K562 (cell line): ENCODE results near the gene IFT122. TPM values are rescaled to one million over a fixed set of nuclear protein-coding genes. Genes with fewer than 3 reads are reported as not detected.

Source experiments
- ATF1 ChIP-seq, 2 experiments: fragments of 450-650 bp in 1 of 2; IDR thresholded peaks; 2 replicates each; pipeline ENCODE4 v1.6.1; 2016; ENCODE audit warnings: missing compliant biosample characterization in 1 of 2, missing genetic modification characterization in 1 of 2
- FOXJ3 ChIP-seq: sonication (generic); formaldehyde crosslinking; IDR thresholded peaks from 2 replicates; pipeline ENCODE4 v1.4.0; 2020; ENCODE audit warnings: mild to moderate bottlenecking, missing genetic modification reagents
- FUS ChIP-seq: fragments of 200-400 bp; formaldehyde crosslinking; optimal IDR thresholded peaks from 2 replicates; pipeline ENCODE3; 2017; ENCODE audit warnings: low read depth, low read length
- KDM5B ChIP-seq: fragments of 200-600 bp; sonication (generic); IDR thresholded peaks from 2 replicates; pipeline ENCODE4 v1.6.1; 2012; ENCODE audit warnings: low read depth, mild to moderate bottlenecking, moderate library complexity, low read length, control low read depth, inconsistent platforms; ENCODE audit not compliant: insufficient replicate concordance
- MYBL2 ChIP-seq, 2 experiments: fragments of 450-650 bp in 1 of 2; sonication (generic) in 1 of 2; formaldehyde crosslinking in 1 of 2; IDR thresholded peaks; 2 replicates each; pipeline versions ENCODE4 v1.6.1 to v1.8.1; 2017 to 2022; ENCODE audit warnings: borderline replicate concordance in 1 of 2, inconsistent platforms in 1 of 2, low read depth in 1 of 2, mild to moderate bottlenecking in 1 of 2, missing genetic modification reagents in 1 of 2, moderate library complexity in 1 of 2
- RBFOX2 ChIP-seq: fragments of 200-400 bp; formaldehyde crosslinking; IDR thresholded peaks from 2 replicates; pipeline ENCODE4 v1.6.1; 2017; ENCODE audit warnings: low read depth, mild to moderate bottlenecking, low read length, moderate library complexity
- SMAD4 ChIP-seq: fragments of 250-450 bp; sonication (Bioruptor Pico); conservative IDR thresholded peaks from 2 replicates; pipeline ENCODE4 v1.8.0; 2021; ENCODE audit warnings: inconsistent platforms, mild to moderate bottlenecking, moderate library complexity
- SOX6 ChIP-seq: fragments of 450-650 bp; IDR thresholded peaks from 2 replicates; pipeline ENCODE4 v1.6.1; 2014; ENCODE audit warnings: mild to moderate bottlenecking
- SUPT5H ChIP-seq: fragments of 450-650 bp; IDR thresholded peaks from 2 replicates; pipeline ENCODE4 v1.6.1; 2016
- TAF1 ChIP-seq: IDR thresholded peaks from 2 replicates; pipeline ENCODE4 v1.6.1; 2011; ENCODE audit warnings: mild to moderate bottlenecking, low read length, moderate library complexity; ENCODE audit not compliant: insufficient read depth, control insufficient read depth, severe bottlenecking; ENCODE audit errors: extremely low read depth
- XRCC5 ChIP-seq: fragments of 200-400 bp; formaldehyde crosslinking; IDR thresholded peaks from 2 replicates; pipeline ENCODE4 v1.6.1; 2017; ENCODE audit warnings: low read depth, mild to moderate bottlenecking, low read length
- YY1 ChIP-seq, 3 experiments: IDR thresholded peaks; 2 replicates each; pipeline ENCODE4 v1.6.1; 2011; ENCODE audit warnings: low read length in 2 of 3, mild to moderate bottlenecking in 2 of 3, moderate library complexity in 2 of 3, borderline replicate concordance in 1 of 3, control low read depth in 1 of 3, low read depth in 1 of 3; ENCODE audit not compliant: insufficient read depth in 3 of 3, insufficient replicate concordance in 2 of 3, control insufficient read depth in 1 of 3, insufficient read length in 1 of 3; ENCODE audit errors: extremely low read depth in 1 of 3
- ZNF311 ChIP-seq: fragments of 250-450 bp; sonication (Bioruptor Pico); IDR thresholded peaks from 2 replicates; pipeline ENCODE4 v1.4.0; 2020; ENCODE audit warnings: mild to moderate bottlenecking, moderate library complexity
- ZNF830 ChIP-seq: fragments of 250-450 bp; sonication (Bioruptor Pico); IDR thresholded peaks from 2 replicates; pipeline ENCODE4 v1.5.0; 2021; ENCODE audit warnings: mild to moderate bottlenecking
- polyA plus RNA-seq, 8 experiments: library from polyadenylated mRNA; depleted of rRNA in 4 of 8; stranded (reverse) in 5 of 8; unstranded in 3 of 8; fragments of >200 nt; fragmentation: Nextera tagmentation in 2 of 8; fragmentation: Illumina TruSeq in 1 of 8; extraction: Ambion mirVana in 2 of 8; extraction: Trizol in 1 of 8; gene quantifications; 2 replicates each; pipeline versions ENCODE4 v1.2.1 to v1.2.3, GENCODE V29; 2011 to 2014; ENCODE audit warnings: inconsistent platforms in 1 of 8, missing spikeins in 1 of 8
- total RNA-seq, 7 experiments: library from RNA; depleted of rRNA in 6 of 7; stranded (reverse); fragments of >200 nt in 6 of 7; fragmentation: Illumina TruSeq in 2 of 7; extraction: Trizol in 2 of 7; gene quantifications; 2 replicates each; pipeline versions ENCODE4 v1.2.1 to v1.2.3, GENCODE V29; 2011 to 2021; ENCODE audit warnings: low replicate concordance in 1 of 7
- TF ChIP-seq, protein P1 (sequence below): fragments of 450-650 bp; IDR thresholded peaks from 2 replicates; pipeline ENCODE4 v1.6.1; 2016
- TF ChIP-seq, protein P2 (sequence below), 2 experiments: fragments of 450-650 bp; IDR thresholded peaks; 2 replicates each; pipeline ENCODE4 v1.6.1; 2018; ENCODE audit warnings: mild to moderate bottlenecking in 2 of 2, low read depth in 1 of 2; ENCODE audit not compliant: partially characterized antibody in 2 of 2
- TF ChIP-seq, protein P3 (sequence below): fragments of 200-800 bp; sonication (Bioruptor generic); IDR thresholded peaks from 2 replicates; pipeline ENCODE4 v1.6.1; 2017; ENCODE audit warnings: missing genetic modification characterization, missing compliant biosample characterization
- TF ChIP-seq, protein P4 (sequence below): IDR thresholded peaks from 2 replicates; pipeline ENCODE4 v1.6.1; 2011; ENCODE audit not compliant: insufficient read length; ENCODE audit errors: extremely low read depth

IFT122 gene
- total and polyA plus RNA-seq, 9 of the 15 experiments (the other 6 are each of a cell fraction or from before 2014, with no cell fraction given): 2.4 to 11.5 (median 7.7) TPM

DNA sequence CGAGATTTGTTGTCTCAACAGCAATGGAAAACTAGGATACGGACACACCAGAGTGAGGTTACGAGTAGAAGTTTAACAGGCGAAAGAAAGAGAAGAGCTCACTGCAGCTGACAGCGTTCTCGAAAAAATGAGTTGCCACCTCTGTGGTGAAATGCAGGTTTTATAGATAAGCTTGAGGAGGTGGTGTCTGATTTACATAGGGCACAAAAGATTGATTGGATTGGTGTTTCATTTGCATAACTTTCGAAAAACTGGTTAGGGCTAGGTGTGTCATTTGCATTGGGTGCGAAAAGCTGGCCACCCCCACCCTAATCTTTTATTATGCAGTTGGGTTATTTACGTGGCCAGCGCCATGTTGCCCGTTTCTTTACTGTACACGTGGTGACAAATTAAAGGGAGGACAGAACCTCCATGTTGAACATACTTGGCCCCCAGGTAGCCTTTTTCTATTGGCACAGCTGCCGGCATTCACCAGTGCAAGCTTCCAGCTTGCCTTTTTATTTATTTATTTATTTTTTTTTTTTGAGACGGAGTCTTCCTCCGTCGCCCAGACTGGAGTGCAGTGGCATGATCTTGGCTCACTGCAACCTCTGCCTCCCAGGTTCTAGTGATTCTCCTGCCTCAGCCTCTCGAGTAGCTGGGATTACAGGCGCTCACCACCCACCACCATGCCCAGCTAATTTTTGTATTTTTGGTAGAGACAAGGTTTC is 8.3 kb downstream of the IFT122 start (continued):
- TF ChIP-seq MYBL2 (IDR thresholded peaks at IDR 0.05; ENCODE audit: low read depth) (no peak), MYBL2 (CRISPR knock-in tag; IDR thresholded peaks at IDR 0.05; ENCODE audit: borderline replicate concordance) (no peak), TAF1 (peak; percentile 64), FUS (no peak), ZNF830 (no peak), ZNF311 (CRISPR knock-in tag) (no peak), SUPT5H (peak; percentile 96), ATF1 (CRISPR knock-in tag; IDR thresholded peaks at IDR 0.05) (no peak), ATF1 (tag; IDR thresholded peaks at IDR 0.05) (peak; percentile 63), KDM5B (peak; percentile 91), RBFOX2 (peak; percentile 75), SMAD4 (CRISPR knock-in tag) (no peak), FOXJ3 (CRISPR knock-in tag) (no peak), SOX6 (0 out of 2 replicates have a peak, but pooled peaks have one; percentile 24), YY1 (IDR thresholded peaks at IDR 0.05; ENCODE audit: borderline replicate concordance in 1 of 3, control insufficient read depth in 1 of 3, extremely low read depth in 1 of 3, insufficient read depth in 3 of 3, insufficient read length in 1 of 3, insufficient replicate concordance in 2 of 3, low read depth in 1 of 3, low read length in 2 of 3) (peak; percentile 39 to 87 (median 55)), XRCC5 (no peak)
- TF ChIP-seq, protein P1, sequence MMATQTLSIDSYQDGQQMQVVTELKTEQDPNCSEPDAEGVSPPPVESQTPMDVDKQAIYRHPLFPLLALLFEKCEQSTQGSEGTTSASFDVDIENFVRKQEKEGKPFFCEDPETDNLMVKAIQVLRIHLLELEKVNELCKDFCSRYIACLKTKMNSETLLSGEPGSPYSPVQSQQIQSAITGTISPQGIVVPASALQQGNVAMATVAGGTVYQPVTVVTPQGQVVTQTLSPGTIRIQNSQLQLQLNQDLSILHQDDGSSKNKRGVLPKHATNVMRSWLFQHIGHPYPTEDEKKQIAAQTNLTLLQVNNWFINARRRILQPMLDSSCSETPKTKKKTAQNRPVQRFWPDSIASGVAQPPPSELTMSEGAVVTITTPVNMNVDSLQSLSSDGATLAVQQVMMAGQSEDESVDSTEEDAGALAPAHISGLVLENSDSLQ: peak; percentile 89
- TF ChIP-seq, protein P2, sequence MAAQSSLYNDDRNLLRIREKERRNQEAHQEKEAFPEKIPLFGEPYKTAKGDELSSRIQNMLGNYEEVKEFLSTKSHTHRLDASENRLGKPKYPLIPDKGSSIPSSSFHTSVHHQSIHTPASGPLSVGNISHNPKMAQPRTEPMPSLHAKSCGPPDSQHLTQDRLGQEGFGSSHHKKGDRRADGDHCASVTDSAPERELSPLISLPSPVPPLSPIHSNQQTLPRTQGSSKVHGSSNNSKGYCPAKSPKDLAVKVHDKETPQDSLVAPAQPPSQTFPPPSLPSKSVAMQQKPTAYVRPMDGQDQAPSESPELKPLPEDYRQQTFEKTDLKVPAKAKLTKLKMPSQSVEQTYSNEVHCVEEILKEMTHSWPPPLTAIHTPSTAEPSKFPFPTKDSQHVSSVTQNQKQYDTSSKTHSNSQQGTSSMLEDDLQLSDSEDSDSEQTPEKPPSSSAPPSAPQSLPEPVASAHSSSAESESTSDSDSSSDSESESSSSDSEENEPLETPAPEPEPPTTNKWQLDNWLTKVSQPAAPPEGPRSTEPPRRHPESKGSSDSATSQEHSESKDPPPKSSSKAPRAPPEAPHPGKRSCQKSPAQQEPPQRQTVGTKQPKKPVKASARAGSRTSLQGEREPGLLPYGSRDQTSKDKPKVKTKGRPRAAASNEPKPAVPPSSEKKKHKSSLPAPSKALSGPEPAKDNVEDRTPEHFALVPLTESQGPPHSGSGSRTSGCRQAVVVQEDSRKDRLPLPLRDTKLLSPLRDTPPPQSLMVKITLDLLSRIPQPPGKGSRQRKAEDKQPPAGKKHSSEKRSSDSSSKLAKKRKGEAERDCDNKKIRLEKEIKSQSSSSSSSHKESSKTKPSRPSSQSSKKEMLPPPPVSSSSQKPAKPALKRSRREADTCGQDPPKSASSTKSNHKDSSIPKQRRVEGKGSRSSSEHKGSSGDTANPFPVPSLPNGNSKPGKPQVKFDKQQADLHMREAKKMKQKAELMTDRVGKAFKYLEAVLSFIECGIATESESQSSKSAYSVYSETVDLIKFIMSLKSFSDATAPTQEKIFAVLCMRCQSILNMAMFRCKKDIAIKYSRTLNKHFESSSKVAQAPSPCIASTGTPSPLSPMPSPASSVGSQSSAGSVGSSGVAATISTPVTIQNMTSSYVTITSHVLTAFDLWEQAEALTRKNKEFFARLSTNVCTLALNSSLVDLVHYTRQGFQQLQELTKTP (IDR thresholded peaks at IDR 0.05; ENCODE audit: low read depth in 1 of 2, partially characterized antibody in 2 of 2): peak in 1 of 2 experiments; percentile 2
- TF ChIP-seq, protein P3, sequence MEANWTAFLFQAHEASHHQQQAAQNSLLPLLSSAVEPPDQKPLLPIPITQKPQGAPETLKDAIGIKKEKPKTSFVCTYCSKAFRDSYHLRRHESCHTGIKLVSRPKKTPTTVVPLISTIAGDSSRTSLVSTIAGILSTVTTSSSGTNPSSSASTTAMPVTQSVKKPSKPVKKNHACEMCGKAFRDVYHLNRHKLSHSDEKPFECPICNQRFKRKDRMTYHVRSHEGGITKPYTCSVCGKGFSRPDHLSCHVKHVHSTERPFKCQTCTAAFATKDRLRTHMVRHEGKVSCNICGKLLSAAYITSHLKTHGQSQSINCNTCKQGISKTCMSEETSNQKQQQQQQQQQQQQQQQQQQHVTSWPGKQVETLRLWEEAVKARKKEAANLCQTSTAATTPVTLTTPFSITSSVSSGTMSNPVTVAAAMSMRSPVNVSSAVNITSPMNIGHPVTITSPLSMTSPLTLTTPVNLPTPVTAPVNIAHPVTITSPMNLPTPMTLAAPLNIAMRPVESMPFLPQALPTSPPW: 0 out of 2 replicates have a peak, but pooled peaks have one; percentile 22
- TF ChIP-seq, protein P4, sequence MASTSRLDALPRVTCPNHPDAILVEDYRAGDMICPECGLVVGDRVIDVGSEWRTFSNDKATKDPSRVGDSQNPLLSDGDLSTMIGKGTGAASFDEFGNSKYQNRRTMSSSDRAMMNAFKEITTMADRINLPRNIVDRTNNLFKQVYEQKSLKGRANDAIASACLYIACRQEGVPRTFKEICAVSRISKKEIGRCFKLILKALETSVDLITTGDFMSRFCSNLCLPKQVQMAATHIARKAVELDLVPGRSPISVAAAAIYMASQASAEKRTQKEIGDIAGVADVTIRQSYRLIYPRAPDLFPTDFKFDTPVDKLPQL: peak; percentile 78
